Panc1 (cell line): ENCODE data around the gene DLL4.

Experiments used
- POLR2AphosphoS5 ChIP-seq: IDR thresholded peaks from 2 replicates; pipeline ENCODE4 v1.6.1; 2012; ENCODE audit warnings: mild to moderate bottlenecking, low read depth, low read length, moderate library complexity
- SIN3A ChIP-seq: IDR thresholded peaks from 2 replicates; pipeline ENCODE4 v1.6.1; 2012; ENCODE audit warnings: low read depth, mild to moderate bottlenecking, low read length, moderate library complexity, borderline replicate concordance; ENCODE audit not compliant: insufficient read depth
- TCF7L2 ChIP-seq: IDR thresholded peaks from 2 replicates; pipeline ENCODE4 v1.6.1; 2011; ENCODE audit warnings: mild to moderate bottlenecking, low read depth, low read length, inconsistent platforms
- TF ChIP-seq, protein P1 (sequence below): fragments of 450-650 bp; IDR thresholded peaks from 2 replicates; pipeline ENCODE4 v1.5.1; 2017; ENCODE audit warnings: mild to moderate bottlenecking
- TF ChIP-seq, protein P2 (sequence below), 2 experiments: IDR thresholded peaks; 2 replicates each; pipeline ENCODE4 v1.6.1; 2011 to 2012; ENCODE audit warnings: low read depth in 2 of 2, control low read depth in 1 of 2, low read length in 1 of 2, mild to moderate bottlenecking in 1 of 2, moderate library complexity in 1 of 2; ENCODE audit not compliant: insufficient read depth in 1 of 2

DNA sequence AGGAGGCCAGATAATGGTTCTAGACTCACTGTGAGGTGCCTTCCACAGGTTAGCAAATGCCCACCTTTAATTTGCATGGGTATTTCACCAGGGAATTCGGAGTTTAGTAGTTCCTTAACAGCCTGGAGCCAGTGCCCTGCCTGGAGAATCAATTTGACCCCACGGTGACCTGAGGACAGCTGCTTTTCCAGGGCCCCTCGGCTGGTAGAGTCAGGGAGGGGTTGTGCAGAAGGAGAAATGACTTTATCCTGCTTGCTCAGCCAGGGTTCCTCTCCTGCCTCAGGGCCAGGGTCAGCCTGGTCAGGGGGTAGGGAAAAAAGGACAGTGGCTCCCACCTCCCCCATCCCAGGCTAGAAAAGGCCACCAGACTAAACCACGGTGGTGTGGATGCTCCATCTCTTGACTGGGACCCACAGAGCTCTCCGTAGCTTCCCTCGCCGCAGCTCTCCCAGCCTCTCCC, 12.0 kb downstream of the DLL4 start:
- TF ChIP-seq, protein P1, sequence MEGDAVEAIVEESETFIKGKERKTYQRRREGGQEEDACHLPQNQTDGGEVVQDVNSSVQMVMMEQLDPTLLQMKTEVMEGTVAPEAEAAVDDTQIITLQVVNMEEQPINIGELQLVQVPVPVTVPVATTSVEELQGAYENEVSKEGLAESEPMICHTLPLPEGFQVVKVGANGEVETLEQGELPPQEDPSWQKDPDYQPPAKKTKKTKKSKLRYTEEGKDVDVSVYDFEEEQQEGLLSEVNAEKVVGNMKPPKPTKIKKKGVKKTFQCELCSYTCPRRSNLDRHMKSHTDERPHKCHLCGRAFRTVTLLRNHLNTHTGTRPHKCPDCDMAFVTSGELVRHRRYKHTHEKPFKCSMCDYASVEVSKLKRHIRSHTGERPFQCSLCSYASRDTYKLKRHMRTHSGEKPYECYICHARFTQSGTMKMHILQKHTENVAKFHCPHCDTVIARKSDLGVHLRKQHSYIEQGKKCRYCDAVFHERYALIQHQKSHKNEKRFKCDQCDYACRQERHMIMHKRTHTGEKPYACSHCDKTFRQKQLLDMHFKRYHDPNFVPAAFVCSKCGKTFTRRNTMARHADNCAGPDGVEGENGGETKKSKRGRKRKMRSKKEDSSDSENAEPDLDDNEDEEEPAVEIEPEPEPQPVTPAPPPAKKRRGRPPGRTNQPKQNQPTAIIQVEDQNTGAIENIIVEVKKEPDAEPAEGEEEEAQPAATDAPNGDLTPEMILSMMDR: no peak
- no peak for TF ChIP-seq SIN3A
- no peak for TF ChIP-seq TCF7L2
- no peak for TF ChIP-seq POLR2AphosphoS5
- TF ChIP-seq, protein P2, sequence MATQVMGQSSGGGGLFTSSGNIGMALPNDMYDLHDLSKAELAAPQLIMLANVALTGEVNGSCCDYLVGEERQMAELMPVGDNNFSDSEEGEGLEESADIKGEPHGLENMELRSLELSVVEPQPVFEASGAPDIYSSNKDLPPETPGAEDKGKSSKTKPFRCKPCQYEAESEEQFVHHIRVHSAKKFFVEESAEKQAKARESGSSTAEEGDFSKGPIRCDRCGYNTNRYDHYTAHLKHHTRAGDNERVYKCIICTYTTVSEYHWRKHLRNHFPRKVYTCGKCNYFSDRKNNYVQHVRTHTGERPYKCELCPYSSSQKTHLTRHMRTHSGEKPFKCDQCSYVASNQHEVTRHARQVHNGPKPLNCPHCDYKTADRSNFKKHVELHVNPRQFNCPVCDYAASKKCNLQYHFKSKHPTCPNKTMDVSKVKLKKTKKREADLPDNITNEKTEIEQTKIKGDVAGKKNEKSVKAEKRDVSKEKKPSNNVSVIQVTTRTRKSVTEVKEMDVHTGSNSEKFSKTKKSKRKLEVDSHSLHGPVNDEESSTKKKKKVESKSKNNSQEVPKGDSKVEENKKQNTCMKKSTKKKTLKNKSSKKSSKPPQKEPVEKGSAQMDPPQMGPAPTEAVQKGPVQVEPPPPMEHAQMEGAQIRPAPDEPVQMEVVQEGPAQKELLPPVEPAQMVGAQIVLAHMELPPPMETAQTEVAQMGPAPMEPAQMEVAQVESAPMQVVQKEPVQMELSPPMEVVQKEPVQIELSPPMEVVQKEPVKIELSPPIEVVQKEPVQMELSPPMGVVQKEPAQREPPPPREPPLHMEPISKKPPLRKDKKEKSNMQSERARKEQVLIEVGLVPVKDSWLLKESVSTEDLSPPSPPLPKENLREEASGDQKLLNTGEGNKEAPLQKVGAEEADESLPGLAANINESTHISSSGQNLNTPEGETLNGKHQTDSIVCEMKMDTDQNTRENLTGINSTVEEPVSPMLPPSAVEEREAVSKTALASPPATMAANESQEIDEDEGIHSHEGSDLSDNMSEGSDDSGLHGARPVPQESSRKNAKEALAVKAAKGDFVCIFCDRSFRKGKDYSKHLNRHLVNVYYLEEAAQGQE (IDR thresholded peaks at IDR 0.05; ENCODE audit: insufficient read depth in 1 of 2, low read depth in 2 of 2, low read length in 1 of 2): no peak
